Endothelial cell of umbilical vein (primary cell): ENCODE data around the gene STPG3. TPM values are rescaled to one million over a fixed set of nuclear protein-coding genes. Genes with fewer than 3 reads are reported as not detected.

Source experiments
- BruUV-seq: library from RNA; stranded (reverse); fragments of 400-500 nt; replicated peaks from 2 replicates; lab custom pipeline; 2021; lab: Mats Ljungman, UMichigan
- CTCF ChIA-PET: fragments of 300-600, 350-600 bp; sonication (Branson Sonifier 250); formaldehyde crosslinking; loops from one replicate; lab custom pipeline; 2021; ENCODE audit warnings: antibody characterized with exemption, inconsistent platforms; lab: Charles Lee
- POLR2A ChIA-PET: fragments of 300-600, 350-600 bp; sonication (Branson Sonifier 250); formaldehyde crosslinking; loops from one replicate; lab custom pipeline; 2021; ENCODE audit warnings: antibody characterized with exemption, inconsistent platforms; lab: Charles Lee
- DNase-seq: peaks from one replicate; pipeline ENCODE4 v3.0.0-alpha.2; 2011; ENCODE audit warnings: low read depth, low spot score
- FAIRE-seq: peaks from 2 replicates; lab custom pipeline; 2011; peaks lifted over from hg19 to GRCh38; lab: Jason Lieb, UNC
- H2AFZ ChIP-seq: 2 replicates; pipeline ENCODE4 v1.6.0; 2012; ENCODE audit warnings: low read depth, low read length, control low read depth, inconsistent platforms
- H3K27ac ChIP-seq: 2 replicates; pipeline ENCODE4 v1.5.1; 2011; ENCODE audit warnings: low read depth, mild to moderate bottlenecking, control low read depth, low read length, moderate library complexity; ENCODE audit not compliant: insufficient read depth
- H3K27me3 ChIP-seq, 2 experiments: 2 replicates each; pipeline versions ENCODE4 v1.6.0 to v1.6.1; 2011; ENCODE audit warnings: low read length in 2 of 2, mixed read lengths in 1 of 2; ENCODE audit not compliant: control insufficient read depth in 2 of 2, insufficient read depth in 2 of 2
- H3K36me3 ChIP-seq, 2 experiments: 2 replicates in 1 of 2; 3 replicates in 1 of 2; pipeline ENCODE4 v1.5.1; 2011; ENCODE audit warnings: low read length in 2 of 2, mild to moderate bottlenecking in 1 of 2, moderate library complexity in 1 of 2; ENCODE audit not compliant: control insufficient read depth in 2 of 2, insufficient read depth in 2 of 2; ENCODE audit errors: extremely low read depth in 1 of 2
- H3K4me1 ChIP-seq: 3 replicates; pipeline ENCODE4 v1.5.1; 2011; ENCODE audit warnings: mild to moderate bottlenecking, low read length; ENCODE audit not compliant: control insufficient read depth, insufficient read depth; ENCODE audit errors: extremely low read depth
- H3K4me2 ChIP-seq: 2 replicates; pipeline ENCODE4 v1.6.1; 2011; ENCODE audit warnings: low read length, control low read depth, mixed read lengths; ENCODE audit not compliant: insufficient read depth
- H3K4me3 ChIP-seq, 3 experiments: fragments of 200-600 bp in 1 of 3; sonication (generic), shearing (Covaris generic) in 1 of 3; replicated peaks in 1 of 3; 2 replicates each; pipeline ENCODE4 v1.5.1; 2011 to 2016; ENCODE audit warnings: control low read depth in 3 of 3, low read length in 3 of 3, mild to moderate bottlenecking in 2 of 3, inconsistent platforms in 1 of 3, low read depth in 1 of 3, moderate library complexity in 1 of 3; ENCODE audit not compliant: insufficient read depth in 1 of 3
- H3K79me2 ChIP-seq: 2 replicates; pipeline ENCODE4 v1.6.0; 2012; ENCODE audit warnings: low read length, inconsistent platforms; ENCODE audit not compliant: control insufficient read depth, insufficient read depth
- H3K9ac ChIP-seq: replicated peaks from 2 replicates; pipeline ENCODE3; 2011; ENCODE audit warnings: low read length, control low read depth; ENCODE audit not compliant: insufficient read depth; ENCODE audit errors: extremely low read depth
- H3K9me1 ChIP-seq: replicated peaks from 3 replicates; pipeline ENCODE4 v1.6.0; 2011; ENCODE audit warnings: mild to moderate bottlenecking, low read length; ENCODE audit not compliant: control insufficient read depth, insufficient read depth; ENCODE audit errors: extremely low read depth
- H3K9me3 ChIP-seq: replicated peaks from 2 replicates; pipeline ENCODE4 v1.5.1; 2012; ENCODE audit warnings: low read length, inconsistent platforms; ENCODE audit not compliant: control insufficient read depth, insufficient read depth
- H4K20me1 ChIP-seq: replicated peaks from 2 replicates; pipeline ENCODE3; 2011; ENCODE audit warnings: mild to moderate bottlenecking, low read length; ENCODE audit not compliant: control insufficient read depth, insufficient read depth; ENCODE audit errors: extremely low read depth
- dilution Hi-C: fragments of 300-500 bp; cut with MboI; formaldehyde crosslinking; loops from one replicate; pipeline ENCODE4 v1.15.0; 2019; ENCODE audit warnings: low sequenced_read_pairs; ENCODE audit not compliant: extremely low pct_ligation_motif_present
- intact Hi-C: fragments of 100-400 bp; cut with micrococcal nuclease; formaldehyde crosslinking; loops from one replicate; pipeline ENCODE4 v1.10.0; 2022
- polyA plus RNA-seq, 4 experiments: library from polyadenylated mRNA; depleted of rRNA in 3 of 4; stranded (reverse) in 3 of 4; unstranded in 1 of 4; fragments of >200 nt; gene quantifications; 2 replicates each; pipeline versions ENCODE4 v1.2.1 to v1.2.3, GENCODE V29; 2011 to 2012; ENCODE audit warnings: missing spikeins in 1 of 4
- total RNA-seq: library from RNA; stranded (reverse); gene quantifications from 2 replicates; pipeline ENCODE4 v1.2.3, GENCODE V29; 2021
- TF ChIP-seq, protein P1 (sequence below): IDR thresholded peaks from 2 replicates; pipeline ENCODE4 v1.6.1; 2011; ENCODE audit not compliant: insufficient read depth, insufficient read length
- TF ChIP-seq, protein P2 (sequence below), 2 donors: IDR thresholded peaks; 1 replicate in 1 of 2; 2 replicates in 1 of 2; pipeline ENCODE4 v1.5.1; 2011; ENCODE audit warnings: low read length in 2 of 2, mild to moderate bottlenecking in 2 of 2, moderate library complexity in 2 of 2, control low read depth in 1 of 2, inconsistent platforms in 1 of 2, low read depth in 1 of 2; ENCODE audit not compliant: insufficient read depth in 1 of 2; ENCODE audit errors: extremely low read depth in 1 of 2

STPG3 gene
- total and polyA plus RNA-seq, 2 donors (not counting 3 experiments of a cell fraction or from before 2014, with no cell fraction given) = not detected

DNA sequence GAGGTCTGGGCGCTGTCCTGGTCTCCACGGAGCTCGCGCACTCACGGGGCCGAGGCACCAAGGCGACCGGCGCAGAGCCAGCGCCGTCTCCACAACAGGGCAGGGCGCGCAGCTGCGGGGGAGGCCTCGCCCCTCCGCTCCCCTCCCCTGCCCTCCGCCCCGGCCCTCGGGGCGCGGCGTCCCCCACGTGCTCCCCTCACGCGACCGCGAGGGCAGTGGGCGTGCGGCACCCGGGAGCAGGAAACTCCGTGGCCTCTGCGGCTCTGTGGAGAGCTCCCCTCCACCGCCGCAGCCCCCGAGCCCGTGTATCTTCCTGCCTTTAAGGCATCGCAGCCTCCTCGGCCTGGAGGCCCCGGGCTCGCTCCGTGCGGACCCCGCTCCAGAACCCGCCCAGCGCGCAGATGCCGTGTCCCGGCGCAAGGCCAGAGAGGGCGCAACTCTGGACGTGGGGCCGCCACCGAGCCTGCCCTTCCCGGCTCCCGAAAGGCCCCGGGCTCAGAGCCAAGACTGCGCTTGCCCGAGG is 10.7 kb upstream of the STPG3 start:
- BruUV-seq = no TSS peak
- Histone ChIP-seq H3K27ac (peak overlapping the region; percentile 71), H3K27me3 (no peaks in the 10 kb centered on the region), H3K9me1 (no peaks in the 10 kb centered on the region), H3K4me2 (peak overlapping the region; percentile 71), H2AFZ (peak overlapping the region; percentile 57), H3K9me3 (no peaks in the 10 kb centered on the region), H3K79me2 (peaks cover 25% of the 10 kb centered on the region), H3K4me1 (peaks cover 13% of the 10 kb centered on the region), H3K4me3 (peak overlapping the region; percentile 51 to 76 (median 65)), H3K36me3 (peaks cover 6 to 16% of the 10 kb centered on the region in 2 experiments), H4K20me1 (no peaks in the 10 kb centered on the region), H3K9ac (peak overlapping the region; percentile 62)
- intact Hi-C loops = loop anchor here (1.0 to 2.0 kb wide), 2 partner anchors 15 to 40 kb away; partner anchors contain the start of genes NELFB and TPRN
- POLR2A ChIA-PET = interaction anchor here (0.5 to 5.0 kb wide), 27 partner anchors 9 to 430 kb away, joined by 3 to 66 read pairs (median 5); partner anchors contain the start of genes ANAPC2, MAN1B1, NELFB and PAXX
- TF ChIP-seq, protein P1, sequence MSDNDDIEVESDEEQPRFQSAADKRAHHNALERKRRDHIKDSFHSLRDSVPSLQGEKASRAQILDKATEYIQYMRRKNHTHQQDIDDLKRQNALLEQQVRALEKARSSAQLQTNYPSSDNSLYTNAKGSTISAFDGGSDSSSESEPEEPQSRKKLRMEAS = no peak
- TF ChIP-seq, protein P2, sequence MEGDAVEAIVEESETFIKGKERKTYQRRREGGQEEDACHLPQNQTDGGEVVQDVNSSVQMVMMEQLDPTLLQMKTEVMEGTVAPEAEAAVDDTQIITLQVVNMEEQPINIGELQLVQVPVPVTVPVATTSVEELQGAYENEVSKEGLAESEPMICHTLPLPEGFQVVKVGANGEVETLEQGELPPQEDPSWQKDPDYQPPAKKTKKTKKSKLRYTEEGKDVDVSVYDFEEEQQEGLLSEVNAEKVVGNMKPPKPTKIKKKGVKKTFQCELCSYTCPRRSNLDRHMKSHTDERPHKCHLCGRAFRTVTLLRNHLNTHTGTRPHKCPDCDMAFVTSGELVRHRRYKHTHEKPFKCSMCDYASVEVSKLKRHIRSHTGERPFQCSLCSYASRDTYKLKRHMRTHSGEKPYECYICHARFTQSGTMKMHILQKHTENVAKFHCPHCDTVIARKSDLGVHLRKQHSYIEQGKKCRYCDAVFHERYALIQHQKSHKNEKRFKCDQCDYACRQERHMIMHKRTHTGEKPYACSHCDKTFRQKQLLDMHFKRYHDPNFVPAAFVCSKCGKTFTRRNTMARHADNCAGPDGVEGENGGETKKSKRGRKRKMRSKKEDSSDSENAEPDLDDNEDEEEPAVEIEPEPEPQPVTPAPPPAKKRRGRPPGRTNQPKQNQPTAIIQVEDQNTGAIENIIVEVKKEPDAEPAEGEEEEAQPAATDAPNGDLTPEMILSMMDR (IDR thresholded peaks at IDR 0.05; ENCODE audit: extremely low read depth in 1 of 2, insufficient read depth in 1 of 2, low read depth in 1 of 2, low read length in 2 of 2) = peak in 1 of 2 donors; percentile 12
- DNase-seq (peak; percentile 75), FAIRE-seq (no peak)
- CTCF ChIA-PET = interaction anchor here (1.0 to 2.1 kb wide), 8 partner anchors 13 to 194 kb away, joined by 3 to 7 read pairs (median 4); partner anchors contain the start of genes DPP7, NELFB, NRARP and RNF224
- dilution Hi-C loops = no loop called here
